GM18502 (cell line): ENCODE measurements around the gene SLC28A1.

Source experiments
- ATAC-seq: cut with Tn5 transposase; IDR thresholded peaks from one replicate; pipeline ENCODE4 v1.9.1; 2021; ENCODE audit warnings: mild to moderate bottlenecking; ENCODE audit not compliant: unreplicated experiment, poor library complexity

SLC28A1 gene

GRCh38 chr15:84988909-84989644 lies 104.6 kb downstream of the SLC28A1 start:
- ATAC-seq, result no peak

- no peak for ATAC-seq
Observed at GRCh38 chr15:84990507-84990906, 106.0 kb downstream of the SLC28A1 start.

GRCh38 chr15:84991014-84991712 lies 106.7 kb downstream of the SLC28A1 start:
- no peak for ATAC-seq

GRCh38 chr15:84992157-84992944 lies 107.9 kb downstream of the SLC28A1 start:
- ATAC-seq, result no peak
